ENCODE measurements around the gene PDZRN3.

DNA sequence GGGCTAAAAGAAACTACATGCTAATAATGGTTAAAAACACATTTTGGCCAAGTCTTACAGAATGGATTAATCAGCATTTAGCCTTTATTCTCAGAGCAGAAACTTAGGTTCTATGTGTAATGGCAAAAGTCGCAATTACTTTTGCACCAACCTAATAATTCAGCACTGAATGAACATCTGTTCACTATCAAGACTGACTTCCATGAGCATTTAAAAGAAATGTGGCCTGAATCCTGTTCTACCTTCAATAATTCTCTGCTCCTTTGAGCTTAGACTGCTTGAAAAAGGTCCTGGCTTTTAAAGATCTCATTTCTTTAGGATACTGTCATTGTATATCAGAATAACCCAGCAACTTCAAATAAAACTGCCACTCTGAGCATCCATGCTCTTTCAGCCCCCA, 145.9 kb downstream of the PDZRN3 start:
- no peak for TF ChIP-seq POLR2A (IDR thresholded peaks at IDR 0.05; ENCODE audit: low read depth, low read length)
- TF ChIP-seq, protein P1, sequence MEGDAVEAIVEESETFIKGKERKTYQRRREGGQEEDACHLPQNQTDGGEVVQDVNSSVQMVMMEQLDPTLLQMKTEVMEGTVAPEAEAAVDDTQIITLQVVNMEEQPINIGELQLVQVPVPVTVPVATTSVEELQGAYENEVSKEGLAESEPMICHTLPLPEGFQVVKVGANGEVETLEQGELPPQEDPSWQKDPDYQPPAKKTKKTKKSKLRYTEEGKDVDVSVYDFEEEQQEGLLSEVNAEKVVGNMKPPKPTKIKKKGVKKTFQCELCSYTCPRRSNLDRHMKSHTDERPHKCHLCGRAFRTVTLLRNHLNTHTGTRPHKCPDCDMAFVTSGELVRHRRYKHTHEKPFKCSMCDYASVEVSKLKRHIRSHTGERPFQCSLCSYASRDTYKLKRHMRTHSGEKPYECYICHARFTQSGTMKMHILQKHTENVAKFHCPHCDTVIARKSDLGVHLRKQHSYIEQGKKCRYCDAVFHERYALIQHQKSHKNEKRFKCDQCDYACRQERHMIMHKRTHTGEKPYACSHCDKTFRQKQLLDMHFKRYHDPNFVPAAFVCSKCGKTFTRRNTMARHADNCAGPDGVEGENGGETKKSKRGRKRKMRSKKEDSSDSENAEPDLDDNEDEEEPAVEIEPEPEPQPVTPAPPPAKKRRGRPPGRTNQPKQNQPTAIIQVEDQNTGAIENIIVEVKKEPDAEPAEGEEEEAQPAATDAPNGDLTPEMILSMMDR (IDR thresholded peaks at IDR 0.05; ENCODE audit: extremely low read depth in 1 of 2, insufficient read depth in 1 of 2, low read depth in 1 of 2, low read length in 2 of 2), result no peak
- TF ChIP-seq MYC (IDR thresholded peaks at IDR 0.05; ENCODE audit: low read depth, low read length), result no peak
